Measurements from ENCODE around the gene INTS7.

The INTS7 gene

DNA sequence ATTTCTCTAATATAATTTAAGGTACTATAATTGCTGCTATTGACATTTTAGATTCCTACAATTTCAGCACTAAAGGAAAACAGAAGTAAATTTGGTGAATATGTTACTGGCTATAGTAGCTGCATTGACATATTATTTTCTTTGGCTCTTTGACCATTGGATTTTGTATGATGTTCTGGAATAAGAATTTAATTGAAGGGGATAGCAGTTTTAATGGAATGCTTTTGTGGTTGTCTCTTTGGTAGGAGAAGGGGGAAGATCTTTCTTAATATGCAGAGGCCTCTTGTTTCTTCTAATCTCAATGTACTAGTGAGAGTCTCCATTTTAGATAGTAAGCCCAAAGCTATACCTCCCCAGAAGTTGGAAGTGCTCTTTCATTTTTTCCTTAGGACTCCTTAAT lies 7.1 kb upstream of the INTS7 start:
- TF ChIP-seq SNAI2 (CRISPR knock-in tag; IDR thresholded peaks at IDR 0.05) (no peak), ISL1 (CRISPR knock-in tag; IDR thresholded peaks at IDR 0.05) (no peak), ESRRG (CRISPR knock-in tag; IDR thresholded peaks at IDR 0.05) (no peak), ZNF8 (CRISPR knock-in tag; IDR thresholded peaks at IDR 0.05) (no peak), RARB (CRISPR knock-in tag; IDR thresholded peaks at IDR 0.05) (no peak), CSDC2 (CRISPR knock-in tag; IDR thresholded peaks at IDR 0.05) (no peak), OSR1 (CRISPR knock-in tag; IDR thresholded peaks at IDR 0.05) (no peak), BACH2 (CRISPR knock-in tag; IDR thresholded peaks at IDR 0.05; ENCODE audit: borderline replicate concordance) (no peak), ZNF565 (CRISPR knock-in tag; conservative IDR thresholded peaks at IDR 0.05; ENCODE audit: low read depth) (no peak)
- TF ChIP-seq, protein P1, sequence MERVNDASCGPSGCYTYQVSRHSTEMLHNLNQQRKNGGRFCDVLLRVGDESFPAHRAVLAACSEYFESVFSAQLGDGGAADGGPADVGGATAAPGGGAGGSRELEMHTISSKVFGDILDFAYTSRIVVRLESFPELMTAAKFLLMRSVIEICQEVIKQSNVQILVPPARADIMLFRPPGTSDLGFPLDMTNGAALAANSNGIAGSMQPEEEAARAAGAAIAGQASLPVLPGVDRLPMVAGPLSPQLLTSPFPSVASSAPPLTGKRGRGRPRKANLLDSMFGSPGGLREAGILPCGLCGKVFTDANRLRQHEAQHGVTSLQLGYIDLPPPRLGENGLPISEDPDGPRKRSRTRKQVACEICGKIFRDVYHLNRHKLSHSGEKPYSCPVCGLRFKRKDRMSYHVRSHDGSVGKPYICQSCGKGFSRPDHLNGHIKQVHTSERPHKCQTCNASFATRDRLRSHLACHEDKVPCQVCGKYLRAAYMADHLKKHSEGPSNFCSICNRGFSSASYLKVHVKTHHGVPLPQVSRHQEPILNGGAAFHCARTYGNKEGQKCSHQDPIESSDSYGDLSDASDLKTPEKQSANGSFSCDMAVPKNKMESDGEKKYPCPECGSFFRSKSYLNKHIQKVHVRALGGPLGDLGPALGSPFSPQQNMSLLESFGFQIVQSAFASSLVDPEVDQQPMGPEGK (CRISPR knock-in tag; IDR thresholded peaks at IDR 0.05; ENCODE audit: borderline replicate concordance) = no peak
- TF ChIP-seq, protein P2, sequence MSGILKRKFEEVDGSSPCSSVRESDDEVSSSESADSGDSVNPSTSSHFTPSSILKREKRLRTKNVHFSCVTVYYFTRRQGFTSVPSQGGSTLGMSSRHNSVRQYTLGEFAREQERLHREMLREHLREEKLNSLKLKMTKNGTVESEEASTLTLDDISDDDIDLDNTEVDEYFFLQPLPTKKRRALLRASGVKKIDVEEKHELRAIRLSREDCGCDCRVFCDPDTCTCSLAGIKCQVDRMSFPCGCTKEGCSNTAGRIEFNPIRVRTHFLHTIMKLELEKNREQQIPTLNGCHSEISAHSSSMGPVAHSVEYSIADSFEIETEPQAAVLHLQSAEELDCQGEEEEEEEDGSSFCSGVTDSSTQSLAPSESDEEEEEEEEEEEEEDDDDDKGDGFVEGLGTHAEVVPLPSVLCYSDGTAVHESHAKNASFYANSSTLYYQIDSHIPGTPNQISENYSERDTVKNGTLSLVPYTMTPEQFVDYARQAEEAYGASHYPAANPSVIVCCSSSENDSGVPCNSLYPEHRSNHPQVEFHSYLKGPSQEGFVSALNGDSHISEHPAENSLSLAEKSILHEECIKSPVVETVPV (CRISPR knock-in tag; IDR thresholded peaks at IDR 0.05) = no peak
- TF ChIP-seq, protein P3, sequence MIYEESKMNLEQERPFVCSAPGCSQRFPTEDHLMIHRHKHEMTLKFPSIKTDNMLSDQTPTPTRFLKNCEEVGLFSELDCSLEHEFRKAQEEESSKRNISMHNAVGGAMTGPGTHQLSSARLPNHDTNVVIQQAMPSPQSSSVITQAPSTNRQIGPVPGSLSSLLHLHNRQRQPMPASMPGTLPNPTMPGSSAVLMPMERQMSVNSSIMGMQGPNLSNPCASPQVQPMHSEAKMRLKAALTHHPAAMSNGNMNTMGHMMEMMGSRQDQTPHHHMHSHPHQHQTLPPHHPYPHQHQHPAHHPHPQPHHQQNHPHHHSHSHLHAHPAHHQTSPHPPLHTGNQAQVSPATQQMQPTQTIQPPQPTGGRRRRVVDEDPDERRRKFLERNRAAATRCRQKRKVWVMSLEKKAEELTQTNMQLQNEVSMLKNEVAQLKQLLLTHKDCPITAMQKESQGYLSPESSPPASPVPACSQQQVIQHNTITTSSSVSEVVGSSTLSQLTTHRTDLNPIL (CRISPR knock-in tag; IDR thresholded peaks at IDR 0.05; ENCODE audit: low read depth) = no peak
- TF ChIP-seq, protein P4, sequence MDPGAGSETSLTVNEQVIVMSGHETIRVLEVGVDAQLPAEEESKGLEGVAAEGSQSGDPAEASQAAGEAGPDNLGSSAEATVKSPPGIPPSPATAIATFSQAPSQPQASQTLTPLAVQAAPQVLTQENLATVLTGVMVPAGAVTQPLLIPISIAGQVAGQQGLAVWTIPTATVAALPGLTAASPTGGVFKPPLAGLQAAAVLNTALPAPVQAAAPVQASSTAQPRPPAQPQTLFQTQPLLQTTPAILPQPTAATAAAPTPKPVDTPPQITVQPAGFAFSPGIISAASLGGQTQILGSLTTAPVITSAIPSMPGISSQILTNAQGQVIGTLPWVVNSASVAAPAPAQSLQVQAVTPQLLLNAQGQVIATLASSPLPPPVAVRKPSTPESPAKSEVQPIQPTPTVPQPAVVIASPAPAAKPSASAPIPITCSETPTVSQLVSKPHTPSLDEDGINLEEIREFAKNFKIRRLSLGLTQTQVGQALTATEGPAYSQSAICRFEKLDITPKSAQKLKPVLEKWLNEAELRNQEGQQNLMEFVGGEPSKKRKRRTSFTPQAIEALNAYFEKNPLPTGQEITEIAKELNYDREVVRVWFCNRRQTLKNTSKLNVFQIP (CRISPR knock-in tag; IDR thresholded peaks at IDR 0.05; ENCODE audit: borderline replicate concordance, low read depth) = no peak
- ATAC-seq = peak; percentile 21

DNA sequence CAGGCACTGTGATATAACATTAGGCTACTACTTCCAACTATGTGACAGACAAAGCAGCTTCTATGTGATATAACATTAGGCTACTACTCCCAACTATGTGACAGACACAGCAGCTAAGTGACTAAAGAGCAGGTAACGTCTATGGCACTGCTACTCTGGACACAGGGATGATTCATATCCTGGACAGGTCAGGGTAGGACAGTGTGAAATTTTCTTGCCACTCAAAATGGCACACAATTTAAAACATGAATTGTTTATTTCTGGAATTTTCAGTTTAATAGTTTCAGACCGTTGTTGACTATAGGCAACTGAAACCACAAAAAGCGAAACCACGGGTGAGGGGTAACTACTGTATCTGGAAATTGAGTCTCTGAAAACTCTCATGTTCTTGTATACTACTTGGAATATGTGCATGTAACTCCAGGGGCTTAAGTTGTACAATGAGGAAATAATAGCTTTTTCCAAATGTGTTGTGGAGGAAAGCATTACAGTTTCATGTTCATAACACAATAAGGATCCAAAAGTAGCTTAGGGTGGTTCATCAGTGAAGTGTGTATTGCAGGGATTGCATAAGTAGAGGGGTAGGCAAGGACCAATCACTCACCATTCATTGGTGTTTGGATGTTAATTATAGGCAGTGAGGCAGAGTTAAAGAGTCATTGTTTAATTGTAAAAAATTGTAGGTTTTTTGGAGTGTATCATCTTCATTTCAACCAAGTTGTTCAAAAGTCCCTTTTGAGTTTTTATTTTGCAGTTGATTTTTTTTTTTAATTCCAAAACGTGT lies 5.5 kb upstream of the INTS7 start:
- ATAC-seq = peak; percentile 34
- TF ChIP-seq CSDC2 (CRISPR knock-in tag; IDR thresholded peaks at IDR 0.05) = no peak
- TF ChIP-seq ZC3H10 (CRISPR knock-in tag; IDR thresholded peaks at IDR 0.05) = no peak
- TF ChIP-seq ESRRG (CRISPR knock-in tag; IDR thresholded peaks at IDR 0.05) = no peak
- no peak for TF ChIP-seq GLIS3 (CRISPR knock-in tag; IDR thresholded peaks at IDR 0.05)
- TF ChIP-seq RARB (CRISPR knock-in tag; IDR thresholded peaks at IDR 0.05) = no peak
- TF ChIP-seq PPARA (CRISPR knock-in tag; IDR thresholded peaks at IDR 0.05; ENCODE audit: borderline replicate concordance) = no peak
- TF ChIP-seq, protein P5, sequence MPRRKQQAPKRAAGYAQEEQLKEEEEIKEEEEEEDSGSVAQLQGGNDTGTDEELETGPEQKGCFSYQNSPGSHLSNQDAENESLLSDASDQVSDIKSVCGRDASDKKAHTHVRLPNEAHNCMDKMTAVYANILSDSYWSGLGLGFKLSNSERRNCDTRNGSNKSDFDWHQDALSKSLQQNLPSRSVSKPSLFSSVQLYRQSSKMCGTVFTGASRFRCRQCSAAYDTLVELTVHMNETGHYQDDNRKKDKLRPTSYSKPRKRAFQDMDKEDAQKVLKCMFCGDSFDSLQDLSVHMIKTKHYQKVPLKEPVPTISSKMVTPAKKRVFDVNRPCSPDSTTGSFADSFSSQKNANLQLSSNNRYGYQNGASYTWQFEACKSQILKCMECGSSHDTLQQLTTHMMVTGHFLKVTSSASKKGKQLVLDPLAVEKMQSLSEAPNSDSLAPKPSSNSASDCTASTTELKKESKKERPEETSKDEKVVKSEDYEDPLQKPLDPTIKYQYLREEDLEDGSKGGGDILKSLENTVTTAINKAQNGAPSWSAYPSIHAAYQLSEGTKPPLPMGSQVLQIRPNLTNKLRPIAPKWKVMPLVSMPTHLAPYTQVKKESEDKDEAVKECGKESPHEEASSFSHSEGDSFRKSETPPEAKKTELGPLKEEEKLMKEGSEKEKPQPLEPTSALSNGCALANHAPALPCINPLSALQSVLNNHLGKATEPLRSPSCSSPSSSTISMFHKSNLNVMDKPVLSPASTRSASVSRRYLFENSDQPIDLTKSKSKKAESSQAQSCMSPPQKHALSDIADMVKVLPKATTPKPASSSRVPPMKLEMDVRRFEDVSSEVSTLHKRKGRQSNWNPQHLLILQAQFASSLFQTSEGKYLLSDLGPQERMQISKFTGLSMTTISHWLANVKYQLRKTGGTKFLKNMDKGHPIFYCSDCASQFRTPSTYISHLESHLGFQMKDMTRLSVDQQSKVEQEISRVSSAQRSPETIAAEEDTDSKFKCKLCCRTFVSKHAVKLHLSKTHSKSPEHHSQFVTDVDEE (CRISPR knock-in tag; IDR thresholded peaks at IDR 0.05) = no peak
- no peak for TF ChIP-seq OSR1 (CRISPR knock-in tag; IDR thresholded peaks at IDR 0.05)
- no peak for TF ChIP-seq ZFP30 (CRISPR knock-in tag; IDR thresholded peaks at IDR 0.05)
- TF ChIP-seq BACH2 (CRISPR knock-in tag; IDR thresholded peaks at IDR 0.05; ENCODE audit: borderline replicate concordance) = no peak
- TF ChIP-seq, protein P3 (CRISPR knock-in tag; IDR thresholded peaks at IDR 0.05; ENCODE audit: low read depth) = no peak
- TF ChIP-seq, protein P2 (CRISPR knock-in tag; IDR thresholded peaks at IDR 0.05) = no peak
- no peak for TF ChIP-seq ZNF70 (CRISPR knock-in tag; IDR thresholded peaks at IDR 0.05)
- no peak for TF ChIP-seq ZFP3 (CRISPR knock-in tag; IDR thresholded peaks at IDR 0.05)
- no peak for TF ChIP-seq SNAI2 (CRISPR knock-in tag; IDR thresholded peaks at IDR 0.05)

Measured in SK-N-SH treated with all-trans-retinoic acid at 6 μM for 48 hours (cell line).